Islet precursor cell (in vitro differentiated cells): Measurements from ENCODE around the gene XPR1.
"Not testable (repeated sequence)": the region's sequence is repeated elsewhere in the genome, so short reads cannot be mapped to it uniquely, and the experiment has no call there.

Source experiments
- DNase-seq: peaks from one replicate; pipeline ENCODE4 v3.0.0-alpha.2; 2018

XPR1 gene

DNA sequence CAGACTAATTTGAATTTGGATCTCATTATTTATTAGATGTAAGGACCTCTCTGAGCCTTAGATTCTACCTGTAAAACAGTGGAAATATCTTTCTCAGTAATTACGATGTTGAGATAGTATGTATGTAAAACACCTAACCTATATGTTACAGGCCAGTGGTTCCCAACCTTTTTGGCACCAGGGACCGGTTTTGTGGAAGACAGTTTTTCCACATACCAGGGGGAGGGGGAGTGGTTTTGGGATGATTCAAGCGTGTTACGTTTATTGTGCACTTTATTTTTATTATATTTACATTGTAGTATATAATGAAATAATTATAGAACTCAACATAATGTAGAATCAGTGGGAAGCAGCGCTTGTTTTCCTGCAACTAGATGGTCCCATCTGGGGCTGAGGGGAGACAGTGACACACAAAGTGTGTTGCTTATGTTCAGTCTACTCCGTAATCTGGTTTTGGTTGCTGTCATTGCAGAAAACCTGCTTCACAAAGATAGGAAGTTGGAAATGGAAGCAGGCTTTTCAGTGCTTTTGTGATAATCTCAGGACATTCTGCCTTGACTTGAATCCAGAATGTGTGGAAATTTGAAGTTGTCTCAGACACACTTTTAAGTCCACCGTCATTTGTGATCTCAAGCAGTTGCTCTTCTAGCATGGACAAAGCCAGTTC is 12.8 kb downstream of the XPR1 start:
- no peak for DNase-seq

DNA sequence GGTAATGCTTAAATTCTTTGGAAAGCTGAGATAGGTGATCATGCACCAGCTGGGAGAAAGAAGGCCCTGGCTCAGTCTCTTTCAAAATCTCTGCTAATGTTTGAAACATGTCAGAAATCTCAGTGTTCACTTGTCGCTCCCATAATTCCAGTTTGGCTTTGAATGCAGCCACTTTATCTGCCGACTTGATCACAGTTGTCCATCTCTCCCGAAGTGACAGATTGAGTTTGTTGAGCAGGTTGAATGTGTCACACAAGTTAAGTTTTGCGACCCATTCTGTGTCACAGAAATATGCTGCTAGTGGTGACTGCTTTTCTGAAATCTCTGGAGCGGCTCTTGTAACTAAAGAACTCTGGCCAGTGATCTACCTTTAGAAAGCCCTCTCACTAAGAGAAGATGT is 13.4 kb downstream of the XPR1 start:
- DNase-seq: not testable (repeated sequence)

DNA sequence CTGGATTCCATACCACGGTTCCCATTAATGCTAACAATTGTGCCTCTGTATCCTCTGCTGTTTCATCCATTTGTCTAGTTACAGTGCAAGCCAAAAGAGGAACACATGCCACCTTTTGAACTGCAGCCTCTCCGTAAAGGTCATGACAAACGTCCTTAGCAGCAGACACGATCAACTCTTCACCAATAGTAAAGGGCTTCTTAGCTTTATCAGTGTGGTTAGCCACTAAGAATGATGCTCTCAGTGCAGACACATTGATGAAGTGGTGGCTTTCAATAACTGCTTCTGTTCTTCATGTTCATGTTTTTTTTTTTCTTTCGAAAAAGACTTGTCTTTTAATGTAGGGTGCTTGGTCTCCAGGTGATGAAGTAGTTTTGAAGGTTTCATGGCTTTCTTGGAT is 14.3 kb downstream of the XPR1 start:
- DNase-seq: no peak

DNA sequence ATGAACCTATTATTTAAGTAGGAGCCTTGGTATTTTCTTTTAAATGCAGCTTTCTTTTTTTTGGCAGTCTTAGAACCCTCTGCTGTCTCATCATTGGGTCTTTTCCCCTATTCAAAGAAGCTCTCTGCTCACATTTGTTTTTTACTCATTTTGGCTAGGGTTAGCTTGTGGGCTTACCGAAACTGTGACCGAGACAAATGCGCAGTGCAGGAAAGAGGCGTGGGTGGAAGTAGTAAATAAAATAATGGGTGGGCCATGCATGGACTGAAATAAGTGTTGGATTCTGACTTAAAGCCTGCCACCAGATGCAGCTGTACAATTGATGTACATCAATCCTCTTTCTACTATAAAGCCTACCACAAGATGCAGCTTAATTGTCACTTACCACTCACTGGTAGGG is 14.7 kb downstream of the XPR1 start:
- DNase-seq: no peak

DNA sequence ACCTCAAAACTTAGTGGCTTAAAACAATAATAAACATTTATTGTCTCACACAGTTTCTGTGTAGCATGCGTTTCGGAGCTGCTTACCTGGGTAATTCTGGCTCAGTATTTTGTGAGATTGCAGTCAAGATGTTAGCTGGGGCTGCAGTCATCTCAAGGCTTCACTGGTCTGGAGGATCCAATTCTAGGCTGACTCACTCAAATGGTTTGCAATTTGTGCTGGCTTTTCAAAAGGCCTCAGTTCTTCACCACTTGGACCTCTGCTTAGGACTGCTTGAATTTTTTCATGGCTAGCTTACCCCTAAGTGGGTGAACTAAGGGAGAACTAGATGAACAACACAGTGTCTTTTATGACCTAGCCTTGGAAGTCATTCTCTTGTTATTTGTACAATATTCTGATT is 21.0 kb downstream of the XPR1 start:
- no peak for DNase-seq

DNA sequence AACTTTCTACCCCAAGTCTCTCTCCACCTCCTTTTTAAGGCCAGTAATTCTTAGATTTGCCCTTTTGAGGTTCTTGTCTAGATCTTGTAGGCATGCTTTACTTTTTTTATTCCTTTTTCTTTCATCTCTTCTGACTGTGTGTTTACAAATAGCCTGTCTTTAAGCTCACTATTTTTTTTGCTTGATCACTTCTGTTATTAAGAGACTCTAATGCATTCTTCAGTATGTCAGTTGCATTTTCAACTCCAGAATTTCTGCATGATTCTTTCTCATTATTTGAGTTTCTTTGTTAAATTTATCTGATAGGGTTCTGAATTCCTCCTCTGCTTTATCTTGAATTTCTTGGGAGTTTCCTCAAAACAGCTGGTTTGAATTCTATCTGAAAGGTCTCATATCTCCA is 30.9 kb downstream of the XPR1 start:
- DNase-seq: no peak

DNA sequence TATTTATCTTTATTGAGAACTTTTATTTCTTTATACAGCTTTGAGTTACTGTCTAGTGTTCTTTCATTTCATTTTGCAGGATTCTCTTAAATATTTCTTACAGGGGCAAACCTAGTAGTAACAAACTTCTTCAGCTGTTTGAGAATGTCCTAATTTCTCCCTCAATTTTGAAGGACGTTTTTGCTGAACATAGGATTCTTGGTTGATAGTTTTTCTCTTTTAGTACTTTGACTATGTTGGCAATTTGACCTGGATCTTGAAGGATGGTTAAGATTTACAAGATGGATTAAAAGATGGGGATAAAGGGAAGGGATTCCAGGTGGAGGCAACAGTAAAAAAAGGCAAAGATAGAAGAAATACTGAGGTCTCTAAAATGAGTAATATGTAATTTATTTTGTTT is 38.9 kb downstream of the XPR1 start:
- DNase-seq: no peak

DNA sequence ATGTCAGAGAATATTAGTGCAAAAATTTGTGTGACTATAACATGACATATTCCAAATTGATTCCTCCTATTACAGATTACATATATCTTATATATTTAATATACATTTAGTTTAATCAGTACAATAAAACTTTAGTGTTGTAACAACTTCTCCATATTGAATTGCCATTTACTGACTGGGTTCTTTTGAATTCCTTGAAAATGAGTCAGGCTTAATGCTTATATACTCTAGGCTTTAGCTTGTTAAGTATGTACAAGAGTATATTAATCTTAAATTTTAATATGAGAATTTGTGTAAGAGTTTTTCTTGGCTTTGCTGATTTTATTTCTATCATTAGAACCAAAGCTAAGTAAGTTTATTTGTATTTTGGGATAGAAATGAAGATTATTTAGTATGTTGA is 40.3 kb downstream of the XPR1 start:
- DNase-seq: no peak

DNA sequence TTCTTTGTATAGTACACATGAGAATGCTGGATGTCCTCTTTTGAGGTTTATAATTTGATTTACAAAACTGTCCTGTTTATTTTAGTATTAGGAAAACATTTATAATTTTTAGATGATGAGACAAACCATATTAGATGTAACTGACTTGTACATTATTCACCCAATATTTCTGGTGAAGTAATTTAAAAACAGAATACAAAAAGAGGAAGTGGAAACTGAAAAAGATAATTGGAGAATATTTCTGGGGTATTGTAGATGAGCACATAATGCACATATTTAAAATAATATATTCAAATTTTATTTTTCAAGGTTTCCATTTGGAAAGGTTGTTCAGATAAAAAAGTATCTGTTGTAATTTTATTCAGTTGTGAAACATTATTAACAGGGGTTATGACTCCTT is 40.7 kb downstream of the XPR1 start:
- no peak for DNase-seq

DNA sequence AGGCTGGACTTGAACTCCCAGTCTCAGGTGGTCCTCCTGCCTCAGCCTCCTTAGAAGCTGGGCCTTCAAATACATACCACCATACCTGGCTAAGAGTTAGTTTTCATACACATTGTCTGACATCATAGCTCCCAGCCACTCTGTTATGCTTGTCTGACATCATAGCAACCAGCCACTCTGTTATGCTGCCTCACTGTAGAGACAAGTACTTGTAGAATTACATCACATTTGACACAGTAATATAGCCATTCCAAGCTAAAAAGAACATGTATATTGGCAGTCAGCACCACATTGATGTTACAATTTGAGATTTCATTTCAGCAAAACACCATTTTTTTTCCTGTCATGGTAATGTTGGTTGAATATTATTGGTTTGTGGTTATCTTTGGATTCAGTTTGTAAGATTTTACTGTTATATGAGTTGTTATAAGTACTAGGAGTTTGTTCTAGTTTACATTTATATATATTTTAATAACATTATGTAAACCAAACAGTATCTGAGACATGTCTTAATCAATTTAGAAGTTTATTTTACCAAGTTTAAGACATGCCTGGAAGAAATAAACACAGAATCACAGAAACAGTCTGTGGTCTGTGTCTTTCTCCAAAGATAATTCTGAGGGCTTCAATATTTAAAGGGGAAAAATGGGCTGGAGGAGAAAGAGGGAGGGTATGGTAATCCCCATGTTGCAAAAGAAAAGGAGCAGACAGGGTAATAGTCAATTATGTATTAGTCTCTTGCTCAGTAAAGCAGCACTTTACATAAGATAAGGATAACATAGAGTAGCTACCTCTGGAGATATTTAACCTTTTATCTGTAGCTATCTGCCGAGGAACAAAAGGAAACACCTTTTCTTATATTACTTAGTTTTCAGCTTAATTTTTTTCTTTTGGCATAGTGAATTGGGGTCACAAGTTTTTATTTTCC is 43.0 kb downstream of the XPR1 start:
- DNase-seq: no peak

DNA sequence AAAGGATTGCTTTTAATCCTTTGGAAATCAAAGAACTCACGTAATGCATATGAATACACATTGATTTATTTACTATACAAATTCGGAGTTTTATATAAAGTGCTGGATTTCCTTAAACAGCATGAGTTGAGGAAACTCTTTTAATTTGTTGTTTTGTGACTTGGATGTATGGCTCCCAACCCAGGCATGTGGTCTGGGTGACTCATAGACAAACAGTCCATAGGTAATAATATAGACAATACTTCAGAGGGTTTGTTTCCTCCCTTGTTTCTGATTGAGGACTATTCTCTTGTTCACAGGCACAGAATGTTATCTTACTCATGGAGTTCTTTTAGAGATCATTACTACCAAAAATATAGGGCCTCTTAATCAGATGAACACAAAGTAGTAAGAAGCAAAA is 43.8 kb downstream of the XPR1 start:
- DNase-seq: no peak

DNA sequence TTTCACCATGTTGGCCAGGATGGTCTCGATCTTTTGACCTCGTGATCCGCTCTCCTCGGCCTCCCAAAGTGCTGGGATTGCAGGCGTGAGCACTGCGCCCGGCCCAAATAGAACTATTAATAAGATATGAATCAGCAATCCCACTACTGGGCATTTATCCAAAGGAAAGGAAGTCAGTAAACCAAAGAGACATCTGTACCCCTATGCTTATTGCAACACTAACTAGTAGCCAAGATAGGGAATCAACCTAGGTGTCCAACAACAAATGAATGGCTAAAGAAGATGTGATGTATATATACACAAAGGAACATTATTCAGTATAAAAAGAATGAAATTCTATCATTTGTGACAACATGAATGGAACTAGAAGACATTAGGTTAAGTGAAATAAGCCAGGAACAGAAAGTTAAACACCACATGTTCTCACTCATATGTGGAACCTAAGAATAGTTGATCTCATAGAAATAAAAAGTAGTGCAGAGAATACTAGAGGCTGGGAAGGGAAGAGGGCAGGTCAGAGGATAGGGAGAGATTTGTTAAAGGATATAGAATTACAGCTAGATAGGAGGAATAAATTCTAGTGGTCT is 48.8 kb downstream of the XPR1 start:
- no peak for DNase-seq

DNA sequence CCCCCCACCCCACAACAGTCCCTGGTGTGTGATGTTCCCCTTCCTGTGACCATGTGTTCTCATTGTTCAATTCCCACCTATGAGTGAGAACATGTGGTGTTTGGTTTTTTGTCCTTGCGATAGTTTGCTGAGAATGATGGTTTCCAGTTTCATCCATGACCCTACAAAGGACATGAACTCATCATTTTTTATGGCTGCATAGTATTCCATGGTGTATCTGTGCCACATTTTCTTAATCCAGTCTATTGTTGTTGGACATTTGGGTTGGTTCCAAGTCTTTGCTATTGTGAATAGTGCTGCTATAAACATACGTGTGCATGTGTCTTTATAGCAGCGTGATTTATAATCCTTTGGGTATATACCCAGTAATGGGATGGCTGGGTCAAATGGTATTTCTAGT is 51.3 kb downstream of the XPR1 start:
- not testable (repeated sequence) for DNase-seq

DNA sequence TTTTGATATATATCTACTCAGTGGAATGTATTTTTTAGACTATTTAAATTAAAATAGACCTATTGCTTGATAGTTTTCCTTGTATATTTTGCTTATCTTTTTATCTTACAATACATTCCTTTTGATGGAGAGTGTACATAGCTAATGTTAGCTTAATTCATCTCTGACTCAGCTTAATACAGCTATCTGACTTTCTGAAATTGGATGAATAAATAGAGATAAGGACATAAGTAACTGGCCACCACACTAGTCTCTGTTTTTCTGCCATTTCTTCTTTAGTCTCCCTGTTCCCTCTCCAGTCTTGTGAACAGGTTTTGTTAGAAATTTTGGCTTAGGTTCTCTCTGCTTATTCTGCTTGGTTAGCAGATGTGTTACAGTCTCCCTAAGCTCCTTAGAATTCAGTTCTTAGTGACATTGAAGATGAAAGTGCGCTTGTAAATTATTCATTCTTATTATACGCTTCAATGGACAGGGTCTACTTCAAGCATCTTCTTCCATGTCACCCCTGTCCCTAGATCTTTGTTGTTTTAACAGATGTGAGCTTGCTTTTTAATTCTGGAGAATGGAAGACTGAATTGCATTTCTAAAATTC is 59.6 kb downstream of the XPR1 start:
- no peak for DNase-seq

DNA sequence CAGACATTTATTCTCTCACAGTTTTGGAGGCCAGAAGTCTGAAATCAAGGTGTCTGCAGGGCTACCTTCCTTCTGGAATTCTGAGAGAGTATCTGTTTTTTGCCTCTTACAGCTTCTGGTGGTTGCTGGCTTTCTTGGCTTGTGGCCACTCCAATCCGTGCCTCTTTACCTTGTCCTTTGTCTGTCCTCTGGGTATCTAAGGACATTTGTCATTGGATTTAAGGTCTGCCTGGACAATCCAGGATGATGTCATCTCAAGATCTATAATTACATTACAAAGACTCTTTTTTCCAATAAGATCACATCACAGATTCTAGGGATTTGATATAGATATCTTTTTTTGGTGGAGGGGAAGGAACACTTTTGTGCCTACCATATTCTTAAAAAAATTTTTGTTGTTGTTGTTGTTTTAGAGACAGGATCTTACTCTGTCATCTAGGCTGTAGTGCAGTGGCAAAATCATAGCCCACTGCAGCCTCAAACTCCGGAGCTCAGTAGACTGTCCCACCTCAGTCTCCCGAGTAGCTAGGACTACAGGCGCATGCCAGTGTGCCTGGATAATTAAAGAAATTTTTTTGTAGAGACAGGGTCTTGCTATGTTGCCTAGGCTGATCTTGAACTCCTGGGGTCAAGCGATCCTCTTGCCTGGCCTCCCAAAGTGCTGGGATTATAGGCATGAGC is 61.9 kb downstream of the XPR1 start:
- no peak for DNase-seq

DNA sequence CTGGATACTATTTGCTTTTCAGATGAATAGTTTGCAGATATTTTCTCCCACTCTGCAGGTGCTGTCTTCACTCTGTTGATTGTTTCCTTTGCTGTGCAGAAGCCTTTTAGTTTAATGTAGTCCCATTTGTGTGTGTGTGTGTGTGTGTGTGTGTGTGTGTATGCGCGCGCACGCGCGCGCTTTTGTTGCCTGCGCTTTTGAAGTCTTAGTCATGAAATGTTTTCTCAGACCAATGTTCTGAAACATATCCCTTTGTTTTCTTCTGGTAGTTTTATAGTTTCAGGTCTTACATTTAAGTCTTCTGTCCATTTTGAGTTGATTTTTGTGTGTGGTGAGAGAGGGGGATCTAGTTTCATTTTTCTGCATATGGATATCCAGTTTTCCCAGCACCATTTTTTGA is 63.5 kb downstream of the XPR1 start:
- DNase-seq: no peak

DNA sequence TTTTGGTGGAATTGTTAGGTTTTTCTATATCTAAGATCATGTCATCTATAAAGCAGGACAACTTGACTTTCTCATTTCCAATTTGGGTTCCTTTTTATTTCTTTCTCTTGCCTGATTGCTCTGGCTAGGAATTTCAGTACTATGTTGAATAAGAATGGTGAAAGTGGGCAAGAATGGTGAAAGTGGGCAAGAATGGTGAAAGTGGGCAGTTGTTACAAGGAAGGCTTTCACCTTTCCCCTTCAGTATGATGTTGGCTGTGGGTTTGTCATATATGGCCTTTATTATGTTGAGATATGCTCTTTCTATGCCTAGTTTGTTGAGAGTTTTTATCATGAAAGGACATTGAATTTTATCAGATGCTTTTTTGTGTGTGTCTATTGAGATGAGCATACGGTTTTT is 64.5 kb downstream of the XPR1 start:
- no peak for DNase-seq

DNA sequence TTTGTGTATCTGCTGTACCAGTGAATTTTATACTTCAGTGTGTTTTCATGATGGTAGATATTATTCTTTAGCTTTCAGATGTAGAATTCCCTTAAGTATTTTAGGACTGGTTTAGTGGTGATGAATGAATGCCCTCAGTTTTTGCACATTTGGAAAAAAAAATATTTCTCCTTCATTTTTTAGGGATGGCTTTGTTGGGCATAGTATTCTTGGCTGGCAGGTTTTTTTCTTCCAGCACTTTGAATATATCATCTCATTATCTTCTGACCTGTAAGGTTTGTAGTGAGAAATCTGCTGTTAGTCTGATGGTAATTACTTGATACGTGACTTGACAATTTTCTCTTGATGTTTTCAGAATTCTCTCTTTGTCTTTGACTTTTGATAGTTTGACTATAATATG is 66.8 kb downstream of the XPR1 start:
- DNase-seq: no peak

DNA sequence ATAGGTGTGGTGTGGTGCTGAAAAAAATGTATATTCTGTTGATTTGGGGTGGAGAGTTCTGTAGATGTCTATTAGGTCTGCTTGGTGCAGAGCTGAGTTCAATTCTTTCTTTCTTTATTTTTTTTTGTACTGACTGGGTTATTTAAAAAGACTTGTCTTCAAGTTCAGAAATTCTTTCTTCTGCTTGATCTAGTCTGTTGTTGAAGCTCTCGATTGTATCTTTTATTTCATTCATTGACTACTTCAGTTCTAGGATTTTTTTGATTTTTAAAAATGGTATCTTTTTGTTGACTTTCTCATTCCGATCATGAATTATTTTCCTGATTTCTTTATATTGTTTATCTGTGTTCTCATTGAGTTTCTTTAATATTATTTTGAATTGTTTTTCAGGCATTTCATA is 70.6 kb downstream of the XPR1 start:
- not testable (repeated sequence) for DNase-seq

DNA sequence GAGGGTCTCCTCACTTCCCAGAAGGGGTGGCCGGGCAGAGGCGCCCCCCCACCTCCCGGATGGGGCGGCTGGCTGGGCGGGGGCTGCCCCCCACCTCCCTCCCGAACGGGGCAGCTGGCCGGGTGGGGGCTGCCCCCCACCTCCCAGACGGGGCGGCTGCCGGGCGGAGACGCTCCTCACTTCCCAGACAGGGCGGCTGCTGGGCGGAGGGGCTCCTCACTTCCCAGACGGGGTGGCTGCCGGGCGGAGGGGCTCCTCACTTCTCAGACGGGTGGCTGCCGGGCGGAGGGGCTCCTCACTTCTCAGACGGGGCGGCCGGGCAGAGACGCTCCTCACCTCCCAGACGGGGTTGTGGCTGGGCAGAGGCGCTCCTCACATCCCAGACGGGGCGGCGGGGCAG is 78.9 kb downstream of the XPR1 start:
- DNase-seq: not testable (repeated sequence)

DNA sequence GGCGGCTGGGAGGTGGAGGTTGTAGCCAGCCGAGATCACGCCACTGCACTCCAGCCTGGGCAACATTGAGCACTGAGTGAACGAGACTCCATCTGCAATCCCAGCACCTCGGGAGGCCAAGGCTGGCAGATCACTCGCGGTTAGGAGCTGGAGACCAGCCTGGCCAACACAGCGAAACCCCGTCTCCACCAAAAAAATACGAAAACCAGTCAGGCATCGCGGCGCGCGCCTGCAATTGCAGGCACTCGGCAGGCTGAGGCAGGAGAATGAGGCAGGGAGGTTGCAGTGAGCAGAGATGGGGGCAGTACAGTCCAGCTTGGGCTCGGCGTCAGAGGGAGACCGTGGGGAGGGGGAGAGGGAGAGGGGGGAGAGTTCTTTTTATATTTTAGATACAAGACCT is 79.4 kb downstream of the XPR1 start:
- not testable (repeated sequence) for DNase-seq

DNA sequence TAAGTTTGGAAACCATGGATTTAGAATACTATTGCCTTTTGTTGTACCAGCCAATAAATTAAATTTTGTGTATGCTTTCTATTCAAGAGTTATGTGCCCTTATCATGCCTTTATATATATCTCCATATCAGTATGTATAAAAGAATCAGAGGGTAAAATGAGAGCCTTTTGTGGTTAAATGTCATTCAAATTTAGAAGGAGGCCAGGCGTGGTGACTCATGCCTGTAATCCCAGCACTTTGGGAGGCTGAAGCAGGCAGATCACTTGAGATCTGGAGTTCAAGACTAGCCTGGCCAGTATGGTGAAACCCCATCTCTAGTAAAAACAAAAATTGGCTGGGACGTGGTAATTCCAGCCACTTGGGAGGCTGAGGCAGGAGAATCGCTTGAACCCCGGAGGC is 88.9 kb downstream of the XPR1 start:
- DNase-seq: no peak

DNA sequence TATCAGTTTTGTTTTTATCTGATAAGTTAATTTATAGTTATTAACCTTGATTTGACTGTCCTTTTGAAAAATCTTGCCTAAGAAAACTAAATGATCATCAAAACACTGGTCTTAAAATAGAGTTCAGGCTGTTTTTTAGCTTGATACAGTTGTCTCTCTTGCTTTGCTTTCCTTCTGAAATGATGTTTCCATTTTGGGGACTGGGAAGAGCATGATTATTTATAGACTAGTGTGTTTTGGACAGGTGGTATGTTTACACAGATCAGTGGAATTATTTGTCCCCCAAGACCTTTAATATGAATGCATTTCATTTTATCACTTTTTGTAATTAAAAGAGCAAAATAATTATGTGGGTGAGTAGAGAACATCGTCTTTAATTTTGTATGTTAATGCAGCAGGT is 90.8 kb downstream of the XPR1 start:
- DNase-seq: no peak
